H9 (cell line): ENCODE measurements around the gene SZT2. TPM values are rescaled to one million over a fixed set of nuclear protein-coding genes. Genes with fewer than 3 reads are reported as not detected.

ENCODE experiments used
- DNase-seq: peaks from one replicate; pipeline ENCODE4 v3.0.0-alpha.2; 2017
- H2AFZ ChIP-seq: one replicate; pipeline ENCODE4 v1.6.1; 2013; ENCODE audit warnings: mild to moderate bottlenecking, low read length, control low read depth, moderate library complexity
- H2AK5ac ChIP-seq: 2 replicates; pipeline ENCODE4 v1.6.1; 2013; ENCODE audit warnings: low read length, control low read depth, mixed read lengths; ENCODE audit not compliant: insufficient read length
- H2BK120ac ChIP-seq: one replicate; pipeline ENCODE4 v1.6.1; 2013; ENCODE audit warnings: low read depth, mild to moderate bottlenecking, low read length, control low read depth, inconsistent platforms; ENCODE audit not compliant: poor library complexity, severe bottlenecking
- H2BK12ac ChIP-seq: 2 replicates; pipeline ENCODE4 v1.6.1; 2013; ENCODE audit warnings: low read length, control low read depth, mixed read lengths, low read depth; ENCODE audit not compliant: insufficient read length
- H2BK15ac ChIP-seq: 2 replicates; pipeline ENCODE4 v1.6.1; 2013; ENCODE audit warnings: low read depth, low read length, control low read depth
- H2BK20ac ChIP-seq: one replicate; pipeline ENCODE4 v1.6.1; 2013; ENCODE audit warnings: low read depth, mild to moderate bottlenecking, low read length, control low read depth, inconsistent platforms; ENCODE audit not compliant: poor library complexity, severe bottlenecking
- H2BK5ac ChIP-seq: 2 replicates; pipeline ENCODE4 v1.6.1; 2013; ENCODE audit warnings: low read length, control low read depth, mixed read lengths; ENCODE audit not compliant: insufficient read length
- H3K14ac ChIP-seq: 2 replicates; pipeline ENCODE4 v1.6.1; 2013; ENCODE audit warnings: low read length, control low read depth; ENCODE audit not compliant: insufficient read depth
- H3K18ac ChIP-seq: 2 replicates; pipeline ENCODE4 v1.6.1; 2013; ENCODE audit warnings: low read depth, mild to moderate bottlenecking, mixed read lengths, low read length, control low read depth; ENCODE audit not compliant: insufficient read length
- H3K23ac ChIP-seq: 2 replicates; pipeline ENCODE4 v1.6.1; 2013; ENCODE audit warnings: low read length, control low read depth, mixed read lengths, low read depth; ENCODE audit not compliant: insufficient read length
- H3K23me2 ChIP-seq: 2 replicates; pipeline ENCODE4 v1.6.1; 2013; ENCODE audit warnings: low read depth, mild to moderate bottlenecking, mixed read lengths, low read length, control low read depth; ENCODE audit not compliant: insufficient read length, poor library complexity, severe bottlenecking
- H3K27ac ChIP-seq: 2 replicates; pipeline ENCODE4 v1.5.1; 2013; ENCODE audit warnings: low read length, control low read depth, mixed read lengths, low read depth; ENCODE audit not compliant: insufficient read length
- H3K27me3 ChIP-seq: 2 replicates; pipeline ENCODE4 v1.6.1; 2013; ENCODE audit warnings: low read length, control low read depth, inconsistent platforms; ENCODE audit not compliant: insufficient read depth
- H3K4ac ChIP-seq: 2 replicates; pipeline ENCODE4 v1.6.1; 2013; ENCODE audit warnings: low read depth, mild to moderate bottlenecking, control low read depth, inconsistent platforms, low read length, moderate library complexity
- H3K4me1 ChIP-seq: 2 replicates; pipeline ENCODE4 v1.6.1; 2013; ENCODE audit warnings: low read length, control low read depth, inconsistent platforms; ENCODE audit not compliant: insufficient read depth
- H3K4me2 ChIP-seq: 2 replicates; pipeline ENCODE4 v1.6.1; 2013; ENCODE audit warnings: low read length, control low read depth, mixed read lengths; ENCODE audit not compliant: insufficient read length, insufficient read depth
- H3K56ac ChIP-seq: 2 replicates; pipeline ENCODE4 v1.6.1; 2013; ENCODE audit warnings: low read depth, mild to moderate bottlenecking, mixed read lengths, low read length, control low read depth; ENCODE audit not compliant: insufficient read length
- H3K79me1 ChIP-seq: 2 replicates; pipeline ENCODE4 v1.6.1; 2013; ENCODE audit warnings: low read depth, mild to moderate bottlenecking, moderate library complexity, low read length, control low read depth, inconsistent platforms; ENCODE audit not compliant: insufficient read depth, poor library complexity, severe bottlenecking
- H3K79me2 ChIP-seq: 2 replicates; pipeline ENCODE4 v1.6.1; 2013; ENCODE audit warnings: low read length, control low read depth, inconsistent platforms; ENCODE audit not compliant: insufficient read depth
- H3K9ac ChIP-seq: 2 replicates; pipeline ENCODE4 v1.6.1; 2013; ENCODE audit warnings: low read length, control low read depth, mixed read lengths; ENCODE audit not compliant: insufficient read length; ENCODE audit errors: extremely low read depth
- H3K9me3 ChIP-seq: one replicate; pipeline ENCODE4 v1.6.1; 2013; ENCODE audit warnings: low read depth, low read length, inconsistent platforms; ENCODE audit not compliant: control insufficient read depth
- H3T11ph ChIP-seq: one replicate; pipeline ENCODE4 v1.6.1; 2013; ENCODE audit warnings: mild to moderate bottlenecking, low read length, control low read depth, inconsistent platforms
- H4K20me1 ChIP-seq: one replicate; pipeline ENCODE4 v1.6.1; 2013; ENCODE audit not compliant: control insufficient read depth, insufficient read length, insufficient read depth
- H4K5ac ChIP-seq: 2 replicates; pipeline ENCODE4 v1.6.1; 2013; ENCODE audit warnings: low read depth, mild to moderate bottlenecking, mixed read lengths, low read length, control low read depth; ENCODE audit not compliant: insufficient read length
- H4K8ac ChIP-seq: replicated peaks from 2 replicates; pipeline ENCODE4 v1.6.1; 2013; ENCODE audit warnings: low read length, control low read depth, mixed read lengths, low read depth; ENCODE audit not compliant: insufficient read length
- H4K91ac ChIP-seq: 2 replicates; pipeline ENCODE4 v1.6.1; 2013; ENCODE audit warnings: low read depth, mild to moderate bottlenecking, moderate library complexity, mixed read lengths, low read length, control low read depth; ENCODE audit not compliant: insufficient read length
- H3K27ac Mint-ChIP-seq, 3 experiments: 2 replicates in 2 of 3; 3 replicates in 1 of 3; pipeline ENCODE4 v1.8.0; 2020 to 2021; ENCODE audit warnings: mixed read lengths in 3 of 3, mild to moderate bottlenecking in 1 of 3, moderate library complexity in 1 of 3
- H3K27me3 Mint-ChIP-seq: 2 replicates; pipeline ENCODE4 v1.8.0; 2021; ENCODE audit warnings: low read depth, mild to moderate bottlenecking, moderate library complexity, mixed read lengths
- H3K36me3 Mint-ChIP-seq, 3 experiments: 2 replicates in 2 of 3; 3 replicates in 1 of 3; pipeline ENCODE4 v1.8.0; 2020 to 2021; ENCODE audit warnings: low read depth in 3 of 3, mixed read lengths in 3 of 3; ENCODE audit not compliant: insufficient read depth in 1 of 3
- H3K4me1 Mint-ChIP-seq, 2 experiments: 2 replicates each; pipeline ENCODE4 v1.8.0; 2020; ENCODE audit warnings: mixed read lengths in 2 of 2
- H3K4me3 Mint-ChIP-seq, 2 experiments: 2 replicates in 1 of 2; 3 replicates in 1 of 2; pipeline ENCODE4 v1.8.0; 2020 to 2021; ENCODE audit warnings: mild to moderate bottlenecking in 2 of 2, mixed read lengths in 2 of 2, moderate library complexity in 1 of 2
- H3K9me3 Mint-ChIP-seq, 2 experiments: 2 replicates in 1 of 2; 3 replicates in 1 of 2; pipeline ENCODE4 v1.8.0; 2020; ENCODE audit warnings: mild to moderate bottlenecking in 2 of 2, mixed read lengths in 2 of 2, moderate library complexity in 1 of 2
- CTCF ChIP-seq: fragments of 200-600 bp; sonication (generic); conservative IDR thresholded peaks from 3 replicates; pipeline ENCODE4 v1.8.0; 2021; ENCODE audit warnings: antibody characterized with exemption, mild to moderate bottlenecking
- WGBS: extraction: QIAGEN DNeasy Blood & Tissue Kit; methylation state at CpG from one replicate; pipeline ENCODE4 v1.1.7; 2013; ENCODE audit warnings: missing lambda C conversion rate, low lambda C conversion rate, mixed read lengths; ENCODE audit not compliant: insufficient read length; ENCODE audit errors: extremely low coverage; 5-methylcytosine and 5-hydroxymethylcytosine counted together
- total RNA-seq: library from RNA; stranded (reverse); gene quantifications from 2 replicates; pipeline ENCODE4 v1.2.1, GENCODE V29; 2021

The SZT2 gene
- total RNA-seq, 1 experiment from 2014 or later = 16.8 TPM

DNA sequence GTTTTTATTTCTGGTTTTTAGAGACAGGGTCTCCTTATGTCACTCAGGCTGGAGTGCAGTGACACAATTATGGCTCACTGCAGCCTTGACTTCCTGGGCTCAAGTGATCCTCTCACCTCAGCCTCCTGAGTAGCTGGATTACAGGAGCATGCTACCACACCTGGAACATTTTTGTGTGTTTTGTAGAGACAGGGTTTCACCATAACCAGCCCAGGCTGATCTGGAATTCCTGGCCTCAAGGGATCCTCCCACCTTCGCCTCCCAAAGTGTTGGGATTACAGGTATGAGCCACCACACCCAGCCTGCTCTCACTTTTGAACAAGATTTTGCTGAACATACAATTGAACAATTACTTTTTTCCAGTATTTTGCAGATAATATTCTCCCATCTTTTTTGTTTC lies 88.0 kb downstream of the SZT2 start:
- Histone ChIP-seq H4K5ac (no peak overlapping the region), H2AK5ac (no peak overlapping the region), H3K4ac (no peak overlapping the region), H3K23me2 (no peaks in the 10 kb centered on the region), H4K8ac (no peak overlapping the region), H3T11ph (no peak overlapping the region), H2BK12ac (no peak overlapping the region), H3K23ac (no peak overlapping the region), H2BK20ac (no peak overlapping the region), H2BK120ac (no peak overlapping the region), H3K79me1 (no peaks in the 10 kb centered on the region), H2BK15ac (no peak overlapping the region), H2AFZ (no peak overlapping the region), H3K79me2 (no peaks in the 10 kb centered on the region), H4K91ac (no peak overlapping the region), H3K9ac (no peak overlapping the region), H4K20me1 (no peaks in the 10 kb centered on the region), H3K9me3 (no peaks in the 10 kb centered on the region), H3K18ac (no peak overlapping the region), H2BK5ac (no peak overlapping the region), H3K4me2 (no peak overlapping the region), H3K14ac (no peak overlapping the region), H3K27me3 (no peaks in the 10 kb centered on the region), H3K27ac (no peak overlapping the region), H3K4me1 (peaks cover 2% of the 10 kb centered on the region; the same call in 1 of the 2 replicates), H3K56ac (no peak overlapping the region)
- Mint-ChIP-seq H3K27me3 (no peaks in the 10 kb centered on the region; the same call in none of the 2 replicates), H3K9me3 (peaks cover 0 to 4% of the 10 kb centered on the region in 2 experiments; a peak in 2 of 5 replicates), H3K4me1 (peaks cover 2 to 5% of the 10 kb centered on the region in 2 experiments; a peak in 2 of 4 replicates), H3K27ac (peak overlapping the region in 1 of 3 experiments; percentile 77; a peak in 1 of 7 replicates), H3K36me3 (no peaks in the 10 kb centered on the region), H3K4me3 (no peak overlapping the region)
- DNase-seq = no peak
- TF ChIP-seq CTCF = no peak
- WGBS = no CpG with 5 or more reads among the region's 1 CpG
